LNCaP clone FGC (cell line): ENCODE data around the gene DLGAP1.

Experiments used
- DNase-seq: peaks from one replicate; pipeline ENCODE4 v3.0.0-alpha.2; 2011; ENCODE audit warnings: low read depth
- H3K4me3 ChIP-seq: 2 replicates; pipeline ENCODE4 v1.5.1; 2011; ENCODE audit warnings: mild to moderate bottlenecking, low read depth, low read length, control low read depth
- CTCF ChIP-seq: IDR thresholded peaks from 2 replicates; pipeline ENCODE4 v1.5.1; 2012; ENCODE audit warnings: mild to moderate bottlenecking; ENCODE audit not compliant: control insufficient read depth, insufficient read depth; ENCODE audit errors: extremely low read depth

Gene DLGAP1

DNA sequence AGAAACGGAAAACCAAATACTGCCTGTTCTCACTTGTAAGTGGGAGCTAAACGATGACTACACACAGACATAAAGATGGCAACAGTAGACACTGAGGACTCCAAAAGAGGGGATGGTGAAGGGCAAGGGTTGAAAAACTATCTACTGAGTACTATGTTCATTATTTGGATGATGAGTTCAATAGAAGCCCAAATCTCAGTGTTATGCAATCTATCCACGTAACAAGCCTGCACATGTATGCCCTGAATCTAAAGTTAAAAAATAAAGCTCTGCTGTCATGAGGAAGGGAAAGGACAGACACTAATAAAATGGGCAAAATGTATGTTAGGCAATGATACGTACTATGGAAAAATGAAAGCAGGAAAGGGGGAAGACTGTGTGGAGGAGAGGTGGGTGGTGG lies 629.1 kb downstream of the DLGAP1 start:
- DNase-seq = no peak
- H3K4me3 ChIP-seq = no peak overlapping the region
- TF ChIP-seq CTCF = no peak

GRCh38 chr18:3824101-3824500 lies 631.0 kb downstream of the DLGAP1 start:
- DNase-seq = no peak
- no peak overlapping the region for H3K4me3 ChIP-seq
- TF ChIP-seq CTCF = no peak

DNA sequence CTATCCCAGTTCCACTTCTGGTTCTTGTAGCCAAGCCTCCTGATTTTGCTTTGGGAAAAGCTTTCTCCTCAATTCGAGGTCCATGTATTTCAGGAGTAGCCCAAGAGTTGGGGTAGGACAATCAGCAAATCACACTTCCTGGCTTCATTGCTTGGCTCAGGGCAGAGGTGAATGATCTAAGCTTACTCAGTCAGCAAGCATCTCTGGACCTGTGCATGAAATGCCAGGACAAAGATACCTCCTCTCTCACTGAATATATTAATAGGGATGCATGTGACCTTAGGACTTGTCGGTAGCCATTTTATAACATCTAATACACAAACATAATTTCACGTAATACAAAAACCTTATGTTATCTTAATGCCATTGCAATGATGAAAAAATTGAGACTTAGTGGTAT lies 632.0 kb downstream of the DLGAP1 start:
- no peak for TF ChIP-seq CTCF
- DNase-seq = no peak
- H3K4me3 ChIP-seq = no peak overlapping the region

DNA sequence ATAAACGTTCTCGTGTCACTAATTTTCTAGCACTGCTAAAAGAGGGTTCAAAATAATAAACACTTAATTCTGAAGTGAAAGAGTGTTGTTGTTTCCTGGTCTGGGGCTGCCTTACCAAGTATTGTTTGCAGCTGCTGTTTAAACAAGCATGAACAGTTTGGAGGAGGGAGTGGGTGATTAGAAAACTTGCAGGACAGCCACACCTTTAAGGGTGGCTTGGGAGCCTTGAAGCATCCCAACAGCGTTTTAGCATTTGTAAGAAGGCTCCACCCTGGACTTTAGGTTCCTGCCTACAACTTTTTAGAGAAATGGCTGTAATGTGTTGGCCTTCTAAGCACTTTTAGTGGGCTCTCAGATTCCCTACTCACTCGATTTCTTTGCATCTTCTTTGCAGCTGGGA lies 633.6 kb downstream of the DLGAP1 start:
- DNase-seq = no peak
- no peak for TF ChIP-seq CTCF
- H3K4me3 ChIP-seq = no peak overlapping the region

GRCh38 chr18:3819961-3820360 lies 635.1 kb downstream of the DLGAP1 start:
- no peak for TF ChIP-seq CTCF
- no peak for DNase-seq
- no peak overlapping the region for H3K4me3 ChIP-seq

DNA sequence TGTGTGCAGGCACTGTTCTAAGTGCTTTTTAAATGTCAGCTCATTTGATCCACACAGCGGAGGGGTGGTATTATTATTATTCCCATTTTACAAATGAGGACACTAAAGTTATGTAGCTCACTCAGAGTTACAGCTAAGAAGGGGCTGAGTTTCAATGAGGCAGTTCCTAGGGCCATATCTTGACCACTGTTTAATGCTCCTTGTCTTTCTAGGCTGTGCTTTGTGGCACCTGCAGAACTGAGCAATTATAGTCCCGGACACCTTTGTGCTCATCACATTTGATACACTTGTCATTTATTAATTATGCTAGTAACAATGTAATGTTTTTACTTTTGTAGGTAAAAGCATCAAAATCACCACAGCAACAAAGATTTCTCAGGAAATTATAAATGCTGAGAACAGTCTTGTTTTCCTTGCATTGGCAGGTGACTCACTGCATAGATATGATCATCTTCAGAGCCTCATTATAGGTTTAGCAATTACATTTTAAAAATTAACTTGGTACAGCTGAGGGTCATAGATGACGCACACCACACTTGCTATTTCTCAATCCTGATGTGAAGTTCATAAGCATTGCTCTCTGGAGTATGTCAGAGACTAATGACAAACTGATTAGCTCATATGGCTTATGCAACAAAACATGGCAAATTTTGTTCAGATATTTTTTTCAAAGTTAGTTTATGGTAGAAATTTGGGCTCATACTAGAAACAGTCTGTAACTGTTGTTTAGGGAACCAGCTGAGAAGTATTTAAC lies 638.3 kb downstream of the DLGAP1 start:
- no peak for DNase-seq
- no peak for TF ChIP-seq CTCF
- no peak overlapping the region for H3K4me3 ChIP-seq

- no peak overlapping the region for H3K4me3 ChIP-seq
- no peak for DNase-seq
- TF ChIP-seq CTCF = no peak
Observed at GRCh38 chr18:3815991-3816390, 639.1 kb downstream of the DLGAP1 start.
